SIG-M5 treated with dmso at 0.1 percent for 504 hours (cell line): ENCODE data around the gene FIGNL2.
"Not testable (repeated sequence)": the region's sequence is repeated elsewhere in the genome, so short reads cannot be mapped to it uniquely, and the experiment has no call there.

Source experiments
- DNase-seq: peaks from one replicate; lab custom pipeline; 2025; ENCODE audit not compliant: unreplicated experiment; lab: John Stamatoyannopoulos, UW

FIGNL2 gene

GRCh38 chr12:51836041-51836826 is 12.3 kb downstream of the FIGNL2 start:
- DNase-seq: no peak

GRCh38 chr12:51834411-51834810 is 14.1 kb downstream of the FIGNL2 start:
- DNase-seq: no peak

DNA sequence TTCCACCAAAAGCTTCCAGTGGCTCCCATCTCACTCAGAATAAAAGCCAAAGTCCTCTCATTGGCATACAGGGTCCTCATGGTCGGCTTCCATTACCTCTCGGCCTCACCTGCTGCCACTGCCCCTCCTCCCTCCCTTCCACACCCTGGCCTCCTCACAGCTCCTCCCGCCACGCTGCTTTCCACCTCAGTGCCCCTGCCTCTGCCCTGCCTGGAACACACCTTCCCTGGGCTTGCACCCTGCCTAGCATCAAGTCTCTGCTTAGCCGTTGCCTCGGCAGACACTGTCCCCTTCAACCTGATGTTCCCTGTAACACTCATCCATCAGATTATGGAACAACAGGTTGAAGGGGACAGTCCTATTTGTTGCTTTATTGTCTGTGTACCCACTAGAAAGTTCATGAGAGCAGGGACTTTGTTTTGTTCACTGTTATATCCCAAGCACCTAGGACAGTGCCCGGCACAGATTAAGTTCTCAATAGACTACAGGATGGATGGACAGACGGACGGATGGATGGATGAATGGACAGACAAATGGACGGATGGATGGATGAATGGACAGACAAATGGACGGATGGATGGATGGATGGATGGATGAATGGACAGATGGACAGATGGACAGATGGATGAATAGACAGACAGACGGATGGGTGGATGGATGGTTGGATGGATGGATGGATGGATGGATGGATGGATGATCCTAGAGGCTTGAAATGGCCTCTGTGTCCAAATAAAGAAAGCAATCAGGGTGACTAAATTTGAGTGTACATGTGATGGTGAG is 14.9 kb downstream of the FIGNL2 start:
- no peak for DNase-seq

DNA sequence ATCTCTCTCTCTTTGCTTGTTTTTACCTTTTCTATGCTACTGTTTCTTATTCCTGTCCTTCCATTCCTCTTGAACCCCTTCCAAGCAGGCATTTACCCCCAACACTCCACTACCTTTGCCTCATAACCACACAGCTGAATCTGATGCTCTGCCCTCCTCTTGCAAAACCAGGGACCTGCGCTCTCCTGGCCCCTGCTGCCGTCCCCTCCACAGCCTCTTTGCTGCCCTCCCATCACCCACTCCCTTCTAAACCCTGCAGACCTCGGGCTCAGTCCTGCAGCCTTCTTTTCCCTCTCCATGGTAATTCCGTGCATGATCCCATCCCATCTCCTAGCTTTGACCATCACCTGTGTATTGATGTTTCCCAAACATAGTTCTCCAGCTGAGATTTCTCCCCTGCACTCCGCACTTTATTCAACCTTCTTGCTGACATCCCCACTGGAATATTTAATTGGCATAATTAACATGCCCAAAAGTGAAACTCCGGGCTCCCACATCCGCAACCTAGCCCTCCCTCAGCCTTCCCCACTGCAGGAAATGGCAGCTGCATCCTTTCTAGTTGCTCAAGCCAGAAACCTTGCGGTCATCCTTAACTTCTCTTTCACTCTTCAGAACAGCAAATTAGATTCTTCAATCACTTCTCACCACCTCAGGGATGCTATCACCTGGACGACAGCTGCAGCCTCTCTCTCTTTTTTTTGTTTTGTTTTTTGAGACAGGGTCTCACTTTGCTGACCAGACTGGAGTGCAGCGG is 16.0 kb downstream of the FIGNL2 start:
- peak; percentile 69 for DNase-seq

- not testable (repeated sequence) for DNase-seq
These were observed 16.7 kb downstream of the FIGNL2 start for GRCh38 chr12:51831817-51832216.

- DNase-seq: no peak
These were observed 18.9 kb downstream of the FIGNL2 start for GRCh38 chr12:51829641-51830040.

DNA sequence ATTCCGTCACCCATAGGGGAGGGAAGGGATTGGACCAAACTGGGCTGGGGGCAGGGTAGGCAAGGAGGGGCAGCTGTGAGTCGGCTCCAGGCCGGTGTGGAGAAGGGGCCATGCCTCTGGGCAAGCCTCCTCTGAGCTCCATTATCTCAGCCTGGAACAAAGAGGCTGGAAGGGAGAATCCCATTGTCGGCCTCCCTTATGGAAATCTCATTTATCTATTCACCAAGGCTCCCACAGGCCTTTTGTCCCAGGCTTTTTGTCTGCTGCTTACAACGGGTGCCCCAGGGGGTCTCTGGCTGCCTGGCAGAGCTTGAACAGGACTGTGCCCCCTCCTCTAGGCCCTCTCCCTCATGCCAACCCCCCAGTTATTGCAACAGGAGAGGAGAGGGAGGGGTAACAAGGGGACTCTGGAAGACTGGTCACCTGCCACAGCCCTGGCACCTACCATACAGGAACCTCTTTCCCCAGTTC is 19.5 kb downstream of the FIGNL2 start:
- no peak for DNase-seq

DNA sequence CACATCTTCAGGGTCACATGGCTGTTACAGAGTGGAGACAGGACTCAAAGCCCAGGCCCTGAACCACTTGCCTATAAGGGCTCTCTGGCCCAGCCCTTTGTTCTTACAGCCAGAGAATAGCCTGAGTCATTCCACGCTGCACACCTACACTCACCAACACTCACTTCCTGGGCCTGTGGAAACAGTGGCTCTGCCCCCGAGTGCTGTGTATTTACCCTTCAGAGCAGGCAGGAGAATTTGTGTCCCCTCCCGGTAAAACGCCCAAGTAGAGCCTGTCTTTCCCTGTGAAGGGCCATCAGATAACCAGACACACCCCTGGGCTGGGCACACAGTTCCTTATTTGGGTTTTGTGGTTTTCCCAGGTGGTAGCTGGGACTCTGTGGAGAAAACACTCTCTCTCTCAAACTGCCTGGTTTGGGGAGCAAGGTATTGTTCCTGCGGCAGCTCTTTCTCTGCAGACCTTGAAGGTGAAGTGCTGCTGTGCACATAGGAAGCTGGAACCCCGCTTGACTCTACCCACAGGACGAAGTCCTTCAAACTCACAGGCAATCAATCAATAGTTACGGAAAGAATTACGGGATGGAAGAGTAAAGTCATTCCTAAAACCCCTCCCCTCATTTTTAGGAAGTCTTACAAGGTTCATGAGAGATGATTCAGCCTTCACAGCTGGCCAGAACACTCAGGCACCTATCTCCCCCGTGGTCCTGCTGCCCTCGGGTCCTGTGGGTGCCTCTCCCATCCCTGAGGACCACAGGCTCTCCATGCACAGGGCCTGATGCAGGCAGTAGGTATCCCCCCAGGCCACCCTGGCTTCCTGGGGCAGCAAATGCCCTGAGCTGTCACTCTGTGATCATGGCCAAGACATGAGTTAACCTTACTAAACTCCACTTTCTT is 20.3 kb downstream of the FIGNL2 start:
- peak; percentile 39 for DNase-seq

DNA sequence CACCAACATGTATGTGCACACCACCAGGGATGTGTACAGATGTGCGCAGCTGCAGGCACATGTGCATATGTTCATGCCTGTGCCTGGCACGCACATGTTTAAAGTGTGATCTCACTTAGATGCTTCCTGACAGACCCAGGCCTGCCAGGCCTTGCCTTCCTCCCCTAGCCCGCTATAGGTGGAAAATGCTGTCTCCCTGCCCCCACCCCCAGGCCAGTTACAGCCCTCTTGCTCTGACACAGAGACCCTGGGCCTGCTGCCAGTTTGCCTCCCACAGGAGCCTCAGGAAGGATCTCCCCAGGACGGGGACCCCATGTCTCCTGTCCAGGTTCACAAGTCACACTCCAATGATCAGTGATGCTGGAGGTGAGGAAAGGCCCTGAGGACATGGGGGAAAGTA is 21.6 kb downstream of the FIGNL2 start:
- no peak for DNase-seq

- DNase-seq: no peak
These were observed 23.3 kb downstream of the FIGNL2 start for GRCh38 chr12:51825216-51825615.

- peak; percentile 81 for DNase-seq
These were observed 24.5 kb downstream of the FIGNL2 start for GRCh38 chr12:51823875-51824565.

DNA sequence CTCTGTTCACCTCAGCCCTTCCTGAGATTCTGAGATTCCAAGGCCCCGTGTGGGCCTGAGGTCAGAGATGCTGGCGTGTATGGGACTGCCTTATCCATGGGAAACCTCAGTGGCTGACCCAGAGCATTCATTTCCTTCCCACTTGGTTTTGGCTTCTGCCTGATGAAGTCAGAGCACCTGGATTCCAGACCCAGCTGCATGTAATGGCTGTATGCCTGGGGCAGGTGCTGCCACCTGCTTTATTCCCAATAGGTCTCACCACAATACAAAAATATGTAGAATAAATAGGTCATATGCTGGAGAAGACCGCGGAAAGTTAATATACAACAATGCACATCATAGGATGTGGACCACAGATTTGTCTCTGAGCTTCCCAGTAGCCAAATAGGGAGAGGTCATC is 25.6 kb downstream of the FIGNL2 start:
- DNase-seq: no peak

- DNase-seq: no peak
These were observed 26.3 kb downstream of the FIGNL2 start for GRCh38 chr12:51822261-51822616.

DNA sequence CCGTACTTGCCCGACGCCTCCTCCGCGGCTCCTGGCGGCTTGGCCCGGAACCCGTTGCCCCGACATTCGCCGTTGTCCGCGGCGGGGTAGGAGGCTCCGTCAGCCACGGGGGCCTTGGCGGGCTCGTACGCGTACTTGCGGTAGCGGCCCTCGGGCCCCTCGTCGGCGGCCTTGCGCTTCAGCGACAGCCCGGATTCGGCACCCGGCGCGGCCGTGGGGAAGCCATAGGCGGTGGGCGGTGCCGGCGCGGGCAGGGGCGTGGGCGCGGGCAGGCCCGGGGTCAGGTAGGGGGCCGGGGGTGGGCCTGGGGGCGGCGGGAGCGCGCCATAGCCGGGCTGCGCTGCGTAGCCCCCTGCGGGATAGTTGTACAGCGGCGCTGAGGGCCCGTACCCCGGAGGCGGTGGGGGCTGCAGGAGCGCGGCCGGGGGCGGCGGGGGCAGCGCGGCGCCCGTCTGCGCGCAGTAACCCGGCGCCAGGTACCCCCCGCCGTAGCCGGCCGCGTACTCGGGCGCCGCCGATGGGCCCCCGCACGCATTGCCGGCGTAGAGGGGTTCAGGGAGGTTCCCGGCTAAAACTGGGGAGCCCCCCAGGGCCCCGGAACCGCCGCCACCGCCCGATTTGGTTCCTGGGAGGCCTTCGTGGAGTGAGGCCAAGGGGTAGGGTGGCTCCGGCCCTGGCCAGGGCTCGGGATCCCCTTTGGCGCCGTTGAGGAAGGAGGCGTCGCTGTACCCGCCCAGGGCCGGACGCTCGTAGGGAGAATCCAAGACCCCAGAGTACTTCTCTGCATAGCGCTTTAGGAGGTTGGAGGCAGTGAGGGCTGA is 26.9 kb downstream of the FIGNL2 start:
- no peak for DNase-seq

GRCh38 chr12:51820526-51821439 is 27.7 kb downstream of the FIGNL2 start:
- peak; percentile 56 for DNase-seq

DNA sequence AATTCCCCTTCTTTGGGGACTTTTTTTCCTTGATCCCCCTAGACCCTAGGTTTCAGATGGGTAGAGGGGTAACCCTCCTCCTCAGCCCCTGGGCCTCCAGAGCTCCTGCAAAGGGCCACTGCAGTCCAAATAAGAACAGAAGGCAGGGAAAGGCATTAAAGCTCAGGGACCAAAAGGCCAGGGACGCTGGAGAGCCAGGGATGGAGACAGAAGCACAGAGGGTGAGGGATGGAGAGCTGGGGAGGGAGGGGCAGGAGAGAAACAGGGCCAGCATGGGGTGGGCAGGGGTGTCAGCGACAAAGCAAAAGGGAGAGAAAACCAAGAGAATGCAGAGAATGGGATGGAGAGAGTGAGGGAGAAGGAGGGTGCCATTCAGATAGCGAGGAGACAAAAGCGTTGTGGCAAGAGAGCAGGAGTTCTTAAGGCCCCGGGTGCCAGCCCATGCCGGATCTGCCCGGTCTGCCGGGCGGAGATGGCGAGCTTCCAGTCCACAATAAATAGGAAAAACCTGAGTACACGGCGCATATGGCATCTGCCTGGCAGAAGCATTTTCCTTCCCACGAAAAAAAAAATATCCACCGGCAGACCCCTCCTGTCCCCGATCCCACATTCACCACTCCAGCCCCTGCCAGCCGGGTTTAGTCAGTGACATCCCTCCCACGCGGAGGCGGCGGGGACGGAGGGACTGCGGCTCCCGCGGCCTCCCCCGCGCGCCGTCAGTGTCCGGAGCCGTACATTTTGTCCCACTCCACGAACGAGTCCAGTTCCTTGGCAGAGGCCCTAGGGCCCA is 28.6 kb downstream of the FIGNL2 start:
- no peak for DNase-seq

DNA sequence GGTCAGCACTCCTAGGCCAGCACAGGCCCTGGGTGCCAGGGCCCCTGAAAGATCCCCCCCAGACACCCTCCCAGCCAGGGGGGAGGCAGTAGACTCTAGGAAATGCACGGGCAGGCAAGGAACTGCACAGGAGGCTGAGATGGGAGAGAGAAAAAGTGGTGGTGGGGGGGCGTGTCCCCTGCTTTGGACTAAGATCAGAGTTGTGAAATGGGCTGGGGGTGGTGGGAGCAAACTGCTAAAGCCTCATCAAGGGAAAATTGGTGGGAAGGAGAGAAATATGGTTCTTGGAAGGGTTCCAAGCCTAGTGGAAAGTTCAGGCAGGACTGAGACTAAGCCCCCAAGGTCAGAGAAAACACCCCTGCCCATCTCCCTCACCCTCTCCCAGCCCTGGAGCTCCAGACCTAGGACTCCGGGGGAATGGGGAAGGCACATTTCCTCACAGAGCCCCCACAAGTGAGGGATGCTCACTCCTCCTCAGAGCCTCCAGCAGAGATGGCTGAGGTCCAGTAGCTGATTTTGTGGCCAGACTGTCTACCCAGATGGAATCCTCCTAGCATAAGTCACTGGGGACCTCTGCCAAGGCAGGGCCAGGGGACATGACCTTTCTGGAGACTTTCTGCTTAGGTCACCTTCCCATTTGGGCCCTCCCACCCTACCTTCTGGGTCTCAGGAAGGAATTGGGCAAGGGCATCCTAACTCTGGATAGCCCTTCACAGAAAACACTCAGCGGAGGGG is 29.8 kb downstream of the FIGNL2 start:
- no peak for DNase-seq
